NCI-H345 treated with DMSO at 0.1 percent for 48 hours (cell line): ENCODE results near the gene PHPT1.

Experiments
- DNase-seq: peaks from one replicate; lab custom pipeline; 2025; ENCODE audit not compliant: unreplicated experiment; lab: John Stamatoyannopoulos, UW

PHPT1 gene

GRCh38 chr9:136847826-136848392 is 1.3 kb upstream of the PHPT1 start:
- DNase-seq = peak; percentile 50

GRCh38 chr9:136848393-136849037 is 694 bp upstream of the PHPT1 start:
- DNase-seq = peak; percentile 65

DNA sequence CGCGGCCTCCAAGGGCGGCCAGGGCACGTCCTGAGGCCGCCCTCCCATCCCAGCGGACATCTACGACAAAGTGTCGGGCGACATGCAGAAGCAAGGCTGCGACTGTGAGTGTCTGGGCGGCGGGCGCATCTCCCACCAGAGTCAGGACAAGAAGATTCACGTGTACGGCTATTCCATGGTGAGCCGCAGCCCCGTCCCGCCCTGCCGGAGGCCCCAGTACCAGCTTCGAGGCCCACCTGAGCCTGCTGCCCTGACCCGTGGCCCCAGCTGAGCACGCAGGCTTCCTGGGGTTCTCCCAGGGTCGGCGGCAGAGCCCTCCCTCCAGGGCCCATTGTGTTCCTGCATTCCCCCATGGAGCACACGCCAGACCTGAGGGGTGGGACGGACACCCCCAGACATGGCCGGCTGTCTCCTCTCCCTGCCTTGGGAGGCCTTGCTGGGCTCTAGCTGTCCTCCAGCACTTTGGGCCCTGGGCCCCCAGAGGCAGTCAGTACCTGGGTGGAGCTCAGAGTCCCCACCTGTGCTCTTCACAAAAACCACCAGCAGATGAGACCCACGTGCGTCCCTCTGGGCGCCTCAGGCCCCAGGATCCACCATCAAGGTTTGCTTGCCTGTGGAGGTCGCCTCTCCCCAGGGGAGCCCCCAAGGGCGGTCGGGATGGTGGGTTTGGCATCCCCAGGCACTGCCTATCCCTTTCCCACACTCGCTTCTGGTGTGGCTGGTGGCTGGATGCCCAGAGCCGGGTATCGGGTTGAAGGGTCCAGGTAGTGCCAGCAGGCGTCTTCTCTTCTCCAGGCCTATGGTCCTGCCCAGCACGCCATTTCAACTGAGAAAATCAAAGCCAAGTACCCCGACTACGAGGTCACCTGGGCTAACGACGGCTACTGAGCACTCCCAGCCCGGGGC is 1.0 kb downstream of the PHPT1 start:
- DNase-seq = no peak

GRCh38 chr9:136850866-136851775 is 1.9 kb downstream of the PHPT1 start:
- DNase-seq = no peak

- no peak for DNase-seq
Observed at GRCh38 chr9:136851941-136852663, 2.9 kb downstream of the PHPT1 start, which contains the start of gene MAMDC4. Gene MAMDC4 (plus strand): TSS chr9:136852346. CDS start chr9:136852417, 71 bp downstream.

GRCh38 chr9:136852664-136853595 is 3.7 kb downstream of the PHPT1 start:
- no peak for DNase-seq

DNA sequence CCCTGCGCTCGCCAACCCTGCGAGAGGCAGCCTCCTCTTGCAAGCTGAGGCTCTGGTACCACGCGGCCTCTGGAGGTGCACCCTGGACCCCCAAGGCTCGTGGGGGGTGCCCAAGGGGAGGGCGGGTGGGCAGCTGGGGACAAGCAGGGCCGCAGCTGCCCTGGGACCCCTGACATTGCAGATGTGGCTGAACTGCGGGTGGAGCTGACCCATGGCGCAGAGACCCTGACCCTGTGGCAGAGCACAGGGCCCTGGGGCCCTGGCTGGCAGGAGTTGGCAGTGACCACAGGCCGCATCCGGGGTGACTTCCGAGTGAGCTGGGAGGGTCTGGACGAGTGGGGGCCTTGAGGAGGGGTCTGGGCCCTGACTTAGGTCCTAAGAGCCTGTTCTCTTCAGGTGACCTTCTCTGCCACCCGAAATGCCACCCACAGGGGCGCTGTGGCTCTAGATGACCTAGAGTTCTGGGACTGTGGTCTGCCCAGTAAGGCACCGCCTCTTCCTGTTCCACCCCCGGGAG is 4.4 kb downstream of the PHPT1 start:
- no peak for DNase-seq

DNA sequence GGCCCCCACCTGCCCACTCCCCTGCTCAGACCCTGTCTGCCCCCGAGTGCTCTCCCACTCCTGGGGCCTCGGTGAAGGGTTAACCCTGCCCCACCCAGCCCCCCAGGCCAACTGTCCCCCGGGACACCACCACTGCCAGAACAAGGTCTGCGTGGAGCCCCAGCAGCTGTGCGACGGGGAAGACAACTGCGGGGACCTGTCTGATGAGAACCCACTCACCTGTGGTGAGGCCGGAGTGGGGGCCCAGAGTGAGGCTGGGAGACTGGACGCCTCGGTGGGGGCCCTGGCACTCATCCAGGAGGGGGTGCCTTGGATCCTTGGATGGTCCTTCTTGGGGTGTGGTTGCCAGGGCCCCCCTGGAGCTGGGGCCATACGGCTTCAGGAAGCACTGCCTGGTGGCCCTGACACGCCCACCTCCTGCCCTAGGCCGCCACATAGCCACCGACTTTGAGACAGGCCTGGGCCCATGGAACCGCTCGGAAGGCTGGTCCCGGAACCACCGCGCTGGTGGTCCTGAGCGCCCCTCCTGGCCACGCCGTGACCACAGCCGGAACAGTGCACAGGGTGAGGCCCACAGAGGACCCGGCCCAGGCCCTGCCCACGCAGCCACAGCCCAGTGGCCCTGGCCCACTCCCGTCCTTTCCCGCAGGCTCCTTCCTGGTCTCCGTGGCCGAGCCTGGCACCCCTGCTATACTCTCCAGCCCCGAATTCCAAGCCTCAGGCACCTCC is 5.1 kb downstream of the PHPT1 start:
- no peak for DNase-seq

- DNase-seq = no peak
Observed at GRCh38 chr9:136854842-136855460, 5.7 kb downstream of the PHPT1 start.

GRCh38 chr9:136855461-136856078 is 6.4 kb downstream of the PHPT1 start:
- no peak for DNase-seq

- DNase-seq = no peak
Observed at GRCh38 chr9:136856079-136856476, 6.9 kb downstream of the PHPT1 start.

GRCh38 chr9:136856541-136857141 is 7.4 kb downstream of the PHPT1 start:
- DNase-seq = no peak

GRCh38 chr9:136857166-136857565 is 8.0 kb downstream of the PHPT1 start:
- DNase-seq = no peak

- DNase-seq = no peak
Observed at GRCh38 chr9:136857581-136858412, 8.6 kb downstream of the PHPT1 start.

DNA sequence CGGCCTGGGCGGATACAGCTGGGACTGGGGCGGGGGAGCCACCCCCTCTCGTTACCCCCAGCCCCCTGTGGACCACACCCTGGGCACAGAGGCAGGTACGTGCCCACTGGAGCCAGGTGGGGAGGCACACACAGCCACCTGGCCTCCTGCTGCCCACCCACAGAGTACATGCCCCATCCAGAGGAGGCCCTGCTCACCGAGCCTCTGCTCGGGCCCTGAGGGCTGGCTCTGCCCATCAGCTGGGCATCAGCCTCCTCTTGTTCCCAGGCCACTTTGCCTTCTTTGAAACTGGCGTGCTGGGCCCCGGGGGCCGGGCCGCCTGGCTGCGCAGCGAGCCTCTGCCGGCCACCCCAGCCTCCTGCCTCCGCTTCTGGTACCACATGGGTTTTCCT is 9.2 kb downstream of the PHPT1 start:
- no peak for DNase-seq
